HL-60 (cell line): ENCODE data around the gene SYTL2.

Source experiments
- CTCF ChIP-seq: IDR thresholded peaks from one replicate; pipeline ENCODE4 v1.5.1; 2011; ENCODE audit warnings: low read length, control low read depth, inconsistent platforms; ENCODE audit not compliant: insufficient read depth
- GABPA ChIP-seq: IDR thresholded peaks from 2 replicates; pipeline ENCODE4 v1.6.1; 2012; ENCODE audit warnings: low read depth
- POLR2AphosphoS5 ChIP-seq: IDR thresholded peaks from 2 replicates; pipeline ENCODE4 v1.6.1; 2012; ENCODE audit warnings: low read depth
- SPI1 ChIP-seq: IDR thresholded peaks from 2 replicates; pipeline ENCODE4 v1.6.1; 2012; ENCODE audit warnings: low read depth, mild to moderate bottlenecking, borderline replicate concordance
- TF ChIP-seq, protein P1 (sequence below): IDR thresholded peaks from 2 replicates; pipeline ENCODE4 v1.6.1; 2012; ENCODE audit warnings: low read depth; ENCODE audit not compliant: insufficient replicate concordance

- TF ChIP-seq GABPA (no peak), CTCF (no peak), POLR2AphosphoS5 (no peak), SPI1 (no peak)
- TF ChIP-seq, protein P1, sequence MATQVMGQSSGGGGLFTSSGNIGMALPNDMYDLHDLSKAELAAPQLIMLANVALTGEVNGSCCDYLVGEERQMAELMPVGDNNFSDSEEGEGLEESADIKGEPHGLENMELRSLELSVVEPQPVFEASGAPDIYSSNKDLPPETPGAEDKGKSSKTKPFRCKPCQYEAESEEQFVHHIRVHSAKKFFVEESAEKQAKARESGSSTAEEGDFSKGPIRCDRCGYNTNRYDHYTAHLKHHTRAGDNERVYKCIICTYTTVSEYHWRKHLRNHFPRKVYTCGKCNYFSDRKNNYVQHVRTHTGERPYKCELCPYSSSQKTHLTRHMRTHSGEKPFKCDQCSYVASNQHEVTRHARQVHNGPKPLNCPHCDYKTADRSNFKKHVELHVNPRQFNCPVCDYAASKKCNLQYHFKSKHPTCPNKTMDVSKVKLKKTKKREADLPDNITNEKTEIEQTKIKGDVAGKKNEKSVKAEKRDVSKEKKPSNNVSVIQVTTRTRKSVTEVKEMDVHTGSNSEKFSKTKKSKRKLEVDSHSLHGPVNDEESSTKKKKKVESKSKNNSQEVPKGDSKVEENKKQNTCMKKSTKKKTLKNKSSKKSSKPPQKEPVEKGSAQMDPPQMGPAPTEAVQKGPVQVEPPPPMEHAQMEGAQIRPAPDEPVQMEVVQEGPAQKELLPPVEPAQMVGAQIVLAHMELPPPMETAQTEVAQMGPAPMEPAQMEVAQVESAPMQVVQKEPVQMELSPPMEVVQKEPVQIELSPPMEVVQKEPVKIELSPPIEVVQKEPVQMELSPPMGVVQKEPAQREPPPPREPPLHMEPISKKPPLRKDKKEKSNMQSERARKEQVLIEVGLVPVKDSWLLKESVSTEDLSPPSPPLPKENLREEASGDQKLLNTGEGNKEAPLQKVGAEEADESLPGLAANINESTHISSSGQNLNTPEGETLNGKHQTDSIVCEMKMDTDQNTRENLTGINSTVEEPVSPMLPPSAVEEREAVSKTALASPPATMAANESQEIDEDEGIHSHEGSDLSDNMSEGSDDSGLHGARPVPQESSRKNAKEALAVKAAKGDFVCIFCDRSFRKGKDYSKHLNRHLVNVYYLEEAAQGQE: no peak
Measured at GRCh38 chr11:85828640-85828978, 17.7 kb upstream of the SYTL2 start.
